ENCODE results near the gene KRTAP10-4. TPM values are rescaled to one million over a fixed set of nuclear protein-coding genes. Genes with fewer than 3 reads are reported as not detected.

KRTAP10-4 gene
- total and polyA plus RNA-seq, 2 experiments from 2014 or later = not detected

DNA sequence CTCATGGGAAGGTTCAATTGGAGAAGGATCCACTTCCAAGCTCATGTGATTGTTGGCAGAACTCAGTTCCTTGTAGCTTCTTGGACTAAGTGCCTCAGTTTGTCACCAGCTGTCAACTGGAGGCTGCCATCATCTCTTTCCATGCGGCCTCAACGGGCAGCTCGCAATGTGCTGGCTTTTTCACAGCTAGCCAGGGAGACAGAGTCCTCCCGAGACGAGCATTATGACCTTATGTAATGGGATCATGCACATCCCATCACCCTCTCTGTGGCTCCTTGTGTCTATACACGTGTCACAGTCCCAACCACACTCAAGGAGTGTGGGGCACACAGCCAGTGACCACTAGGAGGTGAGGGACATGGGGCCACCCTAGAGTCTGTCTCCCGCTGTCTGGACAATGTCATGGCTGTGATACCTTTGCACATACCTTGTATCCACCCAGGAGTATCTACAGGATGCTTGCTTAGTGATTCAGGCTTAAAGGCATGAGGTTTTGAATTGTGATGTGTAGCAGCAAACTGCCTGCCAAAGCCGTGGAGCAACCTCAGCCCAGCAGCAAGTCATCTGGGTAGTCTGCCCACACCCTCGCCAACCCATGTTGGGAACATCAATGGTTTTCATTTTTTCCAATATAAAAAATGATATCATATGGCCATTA lies 22.7 kb downstream of the KRTAP10-4 start (continued):
- TF ChIP-seq, protein P1, sequence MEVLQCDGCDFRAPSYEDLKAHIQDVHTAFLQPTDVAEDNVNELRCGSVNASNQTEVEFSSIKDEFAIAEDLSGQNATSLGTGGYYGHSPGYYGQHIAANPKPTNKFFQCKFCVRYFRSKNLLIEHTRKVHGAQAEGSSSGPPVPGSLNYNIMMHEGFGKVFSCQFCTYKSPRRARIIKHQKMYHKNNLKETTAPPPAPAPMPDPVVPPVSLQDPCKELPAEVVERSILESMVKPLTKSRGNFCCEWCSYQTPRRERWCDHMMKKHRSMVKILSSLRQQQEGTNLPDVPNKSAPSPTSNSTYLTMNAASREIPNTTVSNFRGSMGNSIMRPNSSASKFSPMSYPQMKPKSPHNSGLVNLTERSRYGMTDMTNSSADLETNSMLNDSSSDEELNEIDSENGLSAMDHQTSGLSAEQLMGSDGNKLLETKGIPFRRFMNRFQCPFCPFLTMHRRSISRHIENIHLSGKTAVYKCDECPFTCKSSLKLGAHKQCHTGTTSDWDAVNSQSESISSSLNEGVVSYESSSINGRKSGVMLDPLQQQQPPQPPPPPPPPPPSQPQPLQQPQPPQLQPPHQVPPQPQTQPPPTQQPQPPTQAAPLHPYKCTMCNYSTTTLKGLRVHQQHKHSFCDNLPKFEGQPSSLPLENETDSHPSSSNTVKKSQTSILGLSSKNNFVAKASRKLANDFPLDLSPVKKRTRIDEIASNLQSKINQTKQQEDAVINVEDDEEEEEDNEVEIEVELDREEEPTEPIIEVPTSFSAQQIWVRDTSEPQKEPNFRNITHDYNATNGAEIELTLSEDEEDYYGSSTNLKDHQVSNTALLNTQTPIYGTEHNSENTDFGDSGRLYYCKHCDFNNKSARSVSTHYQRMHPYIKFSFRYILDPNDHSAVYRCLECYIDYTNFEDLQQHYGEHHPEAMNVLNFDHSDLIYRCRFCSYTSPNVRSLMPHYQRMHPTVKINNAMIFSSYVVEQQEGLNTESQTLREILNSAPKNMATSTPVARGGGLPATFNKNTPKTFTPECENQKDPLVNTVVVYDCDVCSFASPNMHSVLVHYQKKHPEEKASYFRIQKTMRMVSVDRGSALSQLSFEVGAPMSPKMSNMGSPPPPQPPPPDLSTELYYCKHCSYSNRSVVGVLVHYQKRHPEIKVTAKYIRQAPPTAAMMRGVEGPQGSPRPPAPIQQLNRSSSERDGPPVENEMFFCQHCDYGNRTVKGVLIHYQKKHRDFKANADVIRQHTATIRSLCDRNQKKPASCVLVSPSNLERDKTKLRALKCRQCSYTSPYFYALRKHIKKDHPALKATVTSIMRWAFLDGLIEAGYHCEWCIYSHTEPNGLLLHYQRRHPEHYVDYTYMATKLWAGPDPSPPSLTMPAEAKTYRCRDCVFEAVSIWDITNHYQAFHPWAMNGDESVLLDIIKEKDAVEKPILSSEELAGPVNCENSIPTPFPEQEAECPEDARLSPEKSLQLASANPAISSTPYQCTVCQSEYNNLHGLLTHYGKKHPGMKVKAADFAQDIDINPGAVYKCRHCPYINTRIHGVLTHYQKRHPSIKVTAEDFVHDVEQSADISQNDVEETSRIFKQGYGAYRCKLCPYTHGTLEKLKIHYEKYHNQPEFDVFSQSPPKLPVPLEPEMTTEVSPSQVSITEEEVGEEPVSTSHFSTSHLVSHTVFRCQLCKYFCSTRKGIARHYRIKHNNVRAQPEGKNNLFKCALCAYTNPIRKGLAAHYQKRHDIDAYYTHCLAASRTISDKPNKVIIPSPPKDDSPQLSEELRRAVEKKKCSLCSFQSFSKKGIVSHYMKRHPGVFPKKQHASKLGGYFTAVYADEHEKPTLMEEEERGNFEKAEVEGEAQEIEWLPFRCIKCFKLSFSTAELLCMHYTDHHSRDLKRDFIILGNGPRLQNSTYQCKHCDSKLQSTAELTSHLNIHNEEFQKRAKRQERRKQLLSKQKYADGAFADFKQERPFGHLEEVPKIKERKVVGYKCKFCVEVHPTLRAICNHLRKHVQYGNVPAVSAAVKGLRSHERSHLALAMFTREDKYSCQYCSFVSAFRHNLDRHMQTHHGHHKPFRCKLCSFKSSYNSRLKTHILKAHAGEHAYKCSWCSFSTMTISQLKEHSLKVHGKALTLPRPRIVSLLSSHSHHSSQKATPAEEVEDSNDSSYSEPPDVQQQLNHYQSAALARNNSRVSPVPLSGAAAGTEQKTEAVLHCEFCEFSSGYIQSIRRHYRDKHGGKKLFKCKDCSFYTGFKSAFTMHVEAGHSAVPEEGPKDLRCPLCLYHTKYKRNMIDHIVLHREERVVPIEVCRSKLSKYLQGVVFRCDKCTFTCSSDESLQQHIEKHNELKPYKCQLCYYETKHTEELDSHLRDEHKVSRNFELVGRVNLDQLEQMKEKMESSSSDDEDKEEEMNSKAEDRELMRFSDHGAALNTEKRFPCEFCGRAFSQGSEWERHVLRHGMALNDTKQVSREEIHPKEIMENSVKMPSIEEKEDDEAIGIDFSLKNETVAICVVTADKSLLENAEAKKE (CRISPR knock-in tag; IDR thresholded peaks at IDR 0.05) = no peak
- TF ChIP-seq, protein P2, sequence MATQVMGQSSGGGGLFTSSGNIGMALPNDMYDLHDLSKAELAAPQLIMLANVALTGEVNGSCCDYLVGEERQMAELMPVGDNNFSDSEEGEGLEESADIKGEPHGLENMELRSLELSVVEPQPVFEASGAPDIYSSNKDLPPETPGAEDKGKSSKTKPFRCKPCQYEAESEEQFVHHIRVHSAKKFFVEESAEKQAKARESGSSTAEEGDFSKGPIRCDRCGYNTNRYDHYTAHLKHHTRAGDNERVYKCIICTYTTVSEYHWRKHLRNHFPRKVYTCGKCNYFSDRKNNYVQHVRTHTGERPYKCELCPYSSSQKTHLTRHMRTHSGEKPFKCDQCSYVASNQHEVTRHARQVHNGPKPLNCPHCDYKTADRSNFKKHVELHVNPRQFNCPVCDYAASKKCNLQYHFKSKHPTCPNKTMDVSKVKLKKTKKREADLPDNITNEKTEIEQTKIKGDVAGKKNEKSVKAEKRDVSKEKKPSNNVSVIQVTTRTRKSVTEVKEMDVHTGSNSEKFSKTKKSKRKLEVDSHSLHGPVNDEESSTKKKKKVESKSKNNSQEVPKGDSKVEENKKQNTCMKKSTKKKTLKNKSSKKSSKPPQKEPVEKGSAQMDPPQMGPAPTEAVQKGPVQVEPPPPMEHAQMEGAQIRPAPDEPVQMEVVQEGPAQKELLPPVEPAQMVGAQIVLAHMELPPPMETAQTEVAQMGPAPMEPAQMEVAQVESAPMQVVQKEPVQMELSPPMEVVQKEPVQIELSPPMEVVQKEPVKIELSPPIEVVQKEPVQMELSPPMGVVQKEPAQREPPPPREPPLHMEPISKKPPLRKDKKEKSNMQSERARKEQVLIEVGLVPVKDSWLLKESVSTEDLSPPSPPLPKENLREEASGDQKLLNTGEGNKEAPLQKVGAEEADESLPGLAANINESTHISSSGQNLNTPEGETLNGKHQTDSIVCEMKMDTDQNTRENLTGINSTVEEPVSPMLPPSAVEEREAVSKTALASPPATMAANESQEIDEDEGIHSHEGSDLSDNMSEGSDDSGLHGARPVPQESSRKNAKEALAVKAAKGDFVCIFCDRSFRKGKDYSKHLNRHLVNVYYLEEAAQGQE (IDR thresholded peaks at IDR 0.05; ENCODE audit: unreplicated experiment) = no peak
- TF ChIP-seq ZNF331 (CRISPR knock-in tag; IDR thresholded peaks at IDR 0.05; ENCODE audit: low read depth) = no peak
- no peak for TF ChIP-seq ZNF114 (CRISPR knock-in tag; IDR thresholded peaks at IDR 0.05)
- no peak for TF ChIP-seq NANOG (IDR thresholded peaks at IDR 0.05; ENCODE audit: borderline replicate concordance)
- TF ChIP-seq JUNB (IDR thresholded peaks at IDR 0.05; ENCODE audit: unreplicated experiment) = no peak
- no peak for TF ChIP-seq EZH2 (IDR thresholded peaks at IDR 0.05; ENCODE audit: low read depth, unreplicated experiment)

Data from GM23338 (cell line).